Naive thymus-derived CD4-positive, alpha-beta T cell (primary cell): Measurements from ENCODE around the gene OR10A6. TPM values are rescaled to one million over a fixed set of nuclear protein-coding genes. Genes with fewer than 3 reads are reported as not detected.

Experiments used
- ATAC-seq: fragments of 150-1000 bp; cut with Tn5 transposase; 2 replicates; pipeline ENCODE4 v1.10.0; 2021; ENCODE audit warnings: mild to moderate bottlenecking, moderate library complexity
- CTCF ChIA-PET: fragments of 350-600 bp; sonication (Branson Sonifier 250); formaldehyde crosslinking; loops from one replicate; lab custom pipeline; 2021; ENCODE audit warnings: antibody characterized with exemption; lab: Charles Lee
- POLR2A ChIA-PET: fragments of 350-600 bp; sonication (Branson Sonifier 250); formaldehyde crosslinking; loops from one replicate; lab custom pipeline; 2021; ENCODE audit warnings: antibody characterized with exemption, inconsistent platforms; lab: Charles Lee
- DNase-seq, 9 donors: peaks; one replicate each; pipeline versions ENCODE4 v3.0.0 to v3.0.0-alpha.2; 2020 to 2022; ENCODE audit warnings: mixed read lengths in 1 of 9
- H3K27ac ChIP-seq: one replicate; pipeline ENCODE4 v1.7.0; 2013; ENCODE audit warnings: mild to moderate bottlenecking, low read depth, low read length, moderate library complexity
- H3K27me3 ChIP-seq, 2 donors: one replicate each; pipeline ENCODE4 v1.7.0; 2013; ENCODE audit warnings: low read length in 2 of 2, mild to moderate bottlenecking in 2 of 2, moderate library complexity in 2 of 2; ENCODE audit not compliant: control insufficient read depth in 2 of 2, insufficient read depth in 2 of 2
- H3K36me3 ChIP-seq, 3 experiments: 1 replicate in 2 of 3; 2 replicates in 1 of 3; pipeline ENCODE4 v1.7.0; 2013; ENCODE audit warnings: low read length in 3 of 3, mild to moderate bottlenecking in 3 of 3, moderate library complexity in 1 of 3; ENCODE audit not compliant: insufficient read depth in 3 of 3, control insufficient read depth in 2 of 3
- H3K4me1 ChIP-seq, 2 donors: one replicate each; pipeline ENCODE4 v1.7.0; 2013; ENCODE audit warnings: low read length in 2 of 2, mild to moderate bottlenecking in 2 of 2, moderate library complexity in 1 of 2; ENCODE audit not compliant: control insufficient read depth in 2 of 2, insufficient read depth in 2 of 2
- H3K4me3 ChIP-seq: 2 replicates; pipeline ENCODE4 v1.7.0; 2013; ENCODE audit warnings: mild to moderate bottlenecking, low read length
- H3K9me3 ChIP-seq, 3 experiments: 1 replicate in 2 of 3; 2 replicates in 1 of 3; pipeline ENCODE4 v1.7.0; 2013; ENCODE audit warnings: low read length in 3 of 3; ENCODE audit not compliant: control insufficient read depth in 2 of 3
- H3K27ac Mint-ChIP-seq, 9 donors: one replicate each; pipeline ENCODE4 v1.8.0; 2020 to 2022; ENCODE audit warnings: mixed read lengths in 9 of 9, mild to moderate bottlenecking in 8 of 9, moderate library complexity in 5 of 9, inconsistent platforms in 2 of 9
- H3K27me3 Mint-ChIP-seq, 5 donors: one replicate each; pipeline ENCODE4 v1.8.0; 2021 to 2022; ENCODE audit warnings: mixed read lengths in 5 of 5, mild to moderate bottlenecking in 1 of 5
- H3K36me3 Mint-ChIP-seq, 5 donors: one replicate each; pipeline ENCODE4 v1.8.0; 2020 to 2022; ENCODE audit warnings: mixed read lengths in 5 of 5, mild to moderate bottlenecking in 3 of 5, inconsistent platforms in 1 of 5
- H3K4me1 Mint-ChIP-seq, 7 donors: one replicate each; pipeline ENCODE4 v1.8.0; 2020 to 2022; ENCODE audit warnings: mixed read lengths in 7 of 7, mild to moderate bottlenecking in 3 of 7, inconsistent platforms in 1 of 7
- H3K4me3 Mint-ChIP-seq, 10 donors: one replicate each; pipeline ENCODE4 v1.8.0; 2020 to 2022; ENCODE audit warnings: mild to moderate bottlenecking in 10 of 10, mixed read lengths in 10 of 10, moderate library complexity in 6 of 10, inconsistent platforms in 2 of 10
- H3K9me3 Mint-ChIP-seq, 11 donors: one replicate each; pipeline ENCODE4 v1.8.0; 2020 to 2022; ENCODE audit warnings: mixed read lengths in 11 of 11, mild to moderate bottlenecking in 4 of 11, inconsistent platforms in 1 of 11, moderate library complexity in 1 of 11
- intact Hi-C, 2 donors: fragments of 100-400 bp; cut with micrococcal nuclease; formaldehyde crosslinking; loops; one replicate each; pipeline ENCODE4 v1.15.1; 2023
- polyA plus RNA-seq, 2 donors: library from polyadenylated mRNA; unstranded; fragments of 300-500 nt; fragmentation: Illumina TruSeq; gene quantifications; one replicate each; pipeline ENCODE4 v1.2.3, GENCODE V29; 2021
- total RNA-seq, 6 experiments: library from RNA in 5 of 6; stranded (reverse) in 5 of 6; gene quantifications; 1 replicate in 5 of 6; 2 replicates in 1 of 6; pipeline ENCODE4 v1.2.3 and lab custom pipeline; 2021 to 2026

The OR10A6 gene
- total and polyA plus RNA-seq, 7 experiments from 2014 or later = not detected

DNA sequence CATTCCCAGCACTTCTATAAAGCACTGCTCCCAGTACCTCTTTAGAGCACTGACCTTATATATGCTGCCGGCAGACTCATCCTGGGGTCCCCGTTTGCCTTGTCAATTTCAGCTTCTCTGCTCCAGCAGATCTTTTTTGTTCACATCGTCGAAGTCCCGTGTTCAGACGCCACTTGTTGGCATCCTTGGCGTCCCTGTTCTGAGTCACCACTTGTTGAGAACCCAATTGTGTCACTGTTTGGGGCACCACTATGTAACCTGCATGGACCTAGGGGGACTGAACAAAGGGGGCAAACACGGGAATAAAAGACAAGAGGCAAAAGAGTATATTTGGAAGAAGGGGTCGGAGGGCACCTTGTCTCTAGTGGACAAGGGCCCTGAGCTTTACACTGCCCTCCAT, 25.5 kb downstream of the OR10A6 start:
- no peak overlapping the region for H3K4me3 Mint-ChIP-seq
- intact Hi-C loops = no loop called here
- Histone ChIP-seq H3K27me3 (peaks cover 0 to 3% of the 10 kb centered on the region in 2 donors), H3K27ac (no peak overlapping the region), H3K4me3 (no peak overlapping the region), H3K36me3 (no peaks in the 10 kb centered on the region), H3K9me3 (no peaks in the 10 kb centered on the region), H3K4me1 (no peaks in the 10 kb centered on the region)
- ATAC-seq = no peak
- H3K27me3 Mint-ChIP-seq = peaks cover 24 to 49% (median 26%) of the 10 kb centered on the region in 5 donors
- no peaks in the 10 kb centered on the region for H3K9me3 Mint-ChIP-seq
- no peaks in the 10 kb centered on the region for H3K4me1 Mint-ChIP-seq
- H3K36me3 Mint-ChIP-seq = no peaks in the 10 kb centered on the region
- no peak overlapping the region for H3K27ac Mint-ChIP-seq
- no peak for DNase-seq
- CTCF ChIA-PET = no interaction called here
- POLR2A ChIA-PET = no interaction called here

DNA sequence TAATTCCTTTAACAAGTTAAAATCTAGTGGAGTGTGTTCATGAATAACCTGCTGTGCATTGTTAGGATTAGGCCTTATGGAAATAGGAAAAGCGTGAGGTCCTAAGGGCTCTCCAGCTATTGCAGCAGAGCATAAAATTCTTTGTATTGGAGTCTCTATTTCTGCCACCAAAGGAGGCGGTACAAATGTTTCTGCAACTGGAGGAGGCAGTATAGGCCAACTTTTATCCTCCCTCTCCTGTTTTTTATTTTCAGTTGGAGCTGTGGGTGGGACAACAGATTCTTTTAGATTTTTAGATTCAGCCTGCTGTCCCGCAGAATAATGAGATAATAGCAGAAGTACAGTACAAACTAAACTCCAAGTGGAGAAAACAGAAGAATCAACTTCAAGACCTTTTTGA, 26.2 kb downstream of the OR10A6 start:
- Mint-ChIP-seq H3K4me1 (no peaks in the 10 kb centered on the region), H3K9me3 (peaks cover 0 to 2% (median 0%) of the 10 kb centered on the region in 11 donors), H3K4me3 (no peak overlapping the region), H3K36me3 (no peaks in the 10 kb centered on the region), H3K27ac (no peak overlapping the region), H3K27me3 (peaks cover 20 to 43% (median 26%) of the 10 kb centered on the region in 5 donors)
- Histone ChIP-seq H3K27me3 (peaks cover 0 to 3% of the 10 kb centered on the region in 2 donors), H3K4me1 (no peaks in the 10 kb centered on the region), H3K4me3 (no peak overlapping the region), H3K36me3 (no peaks in the 10 kb centered on the region), H3K27ac (no peak overlapping the region), H3K9me3 (no peaks in the 10 kb centered on the region)
- CTCF ChIA-PET = no interaction called here
- DNase-seq = no peak
- ATAC-seq = no peak
- POLR2A ChIA-PET = no interaction called here
- intact Hi-C loops = no loop called here

DNA sequence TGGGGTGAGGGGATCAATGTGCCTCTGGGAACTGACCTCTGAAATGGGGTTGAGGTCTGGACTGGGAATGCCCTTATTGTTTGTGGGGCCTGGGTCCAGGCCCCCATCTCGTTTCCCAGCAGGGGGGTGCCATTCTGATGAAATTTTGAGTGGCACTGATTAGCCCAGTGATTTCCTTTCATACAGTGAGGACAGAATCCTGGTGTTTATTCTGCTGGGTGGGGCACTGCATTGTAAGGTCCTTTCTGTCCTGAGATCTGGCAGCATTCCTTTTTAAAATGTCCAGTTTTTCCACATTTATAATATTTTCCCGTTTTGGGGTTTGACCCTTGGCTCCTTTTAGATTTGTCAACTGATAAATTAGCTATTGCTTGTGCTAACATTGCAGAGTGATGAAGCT, 27.1 kb downstream of the OR10A6 start:
- POLR2A ChIA-PET = no interaction called here
- CTCF ChIA-PET = no interaction called here
- peaks cover 0 to 9% (median 2%) of the 10 kb centered on the region in 11 donors for H3K9me3 Mint-ChIP-seq
- H3K4me3 Mint-ChIP-seq = no peak overlapping the region
- Histone ChIP-seq H3K9me3 (no peaks in the 10 kb centered on the region), H3K27ac (no peak overlapping the region), H3K27me3 (peaks cover 0 to 3% of the 10 kb centered on the region in 2 donors), H3K4me1 (no peaks in the 10 kb centered on the region), H3K4me3 (no peak overlapping the region), H3K36me3 (no peaks in the 10 kb centered on the region)
- peaks cover 18 to 40% (median 25%) of the 10 kb centered on the region in 5 donors for H3K27me3 Mint-ChIP-seq
- H3K4me1 Mint-ChIP-seq = no peaks in the 10 kb centered on the region
- intact Hi-C loops = no loop called here
- no peaks in the 10 kb centered on the region for H3K36me3 Mint-ChIP-seq
- ATAC-seq (no peak), DNase-seq (no peak)
- H3K27ac Mint-ChIP-seq = no peak overlapping the region

DNA sequence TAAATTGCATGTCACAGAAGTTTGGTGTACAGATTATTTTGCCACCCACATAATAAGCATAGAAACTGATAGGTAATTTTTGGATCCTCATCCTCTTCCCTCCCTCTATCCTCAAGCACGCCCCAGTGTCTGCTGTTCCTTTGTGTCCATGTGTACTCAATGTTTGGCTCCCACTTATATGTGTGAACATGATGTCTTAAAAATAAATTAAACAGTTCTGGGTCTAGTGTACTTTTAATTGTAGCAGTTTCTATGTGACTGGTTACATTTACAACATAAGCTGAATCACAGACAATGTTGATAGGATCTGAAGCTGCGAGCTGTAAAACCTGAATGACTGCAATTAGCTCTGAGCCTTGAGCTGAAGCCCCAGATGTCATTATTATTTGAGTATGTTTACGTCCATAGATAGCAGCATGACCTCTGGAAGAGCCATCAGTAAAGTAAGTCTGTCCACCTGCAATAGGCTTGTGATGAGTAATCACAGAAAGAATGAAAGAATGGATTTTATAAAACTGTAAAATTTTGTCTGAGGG, 29.7 kb downstream of the OR10A6 start:
- Histone ChIP-seq H3K4me1 (no peaks in the 10 kb centered on the region), H3K9me3 (no peaks in the 10 kb centered on the region), H3K27me3 (no peaks in the 10 kb centered on the region), H3K36me3 (no peaks in the 10 kb centered on the region), H3K4me3 (no peak overlapping the region), H3K27ac (no peak overlapping the region)
- no peaks in the 10 kb centered on the region for H3K4me1 Mint-ChIP-seq
- no peak overlapping the region for H3K4me3 Mint-ChIP-seq
- peaks cover 8 to 34% (median 17%) of the 10 kb centered on the region in 5 donors for H3K27me3 Mint-ChIP-seq
- DNase-seq = no peak
- intact Hi-C loops = no loop called here
- CTCF ChIA-PET = no interaction called here
- POLR2A ChIA-PET = interaction anchor here (0.7 kb wide), 1 partner anchor 18 kb away, joined by 3 read pairs; no protein-coding TSS in a partner anchor
- no peak overlapping the region for H3K27ac Mint-ChIP-seq
- no peaks in the 10 kb centered on the region for H3K36me3 Mint-ChIP-seq
- H3K9me3 Mint-ChIP-seq = peaks cover 0 to 13% (median 2%) of the 10 kb centered on the region in 11 donors
- ATAC-seq = no peak

DNA sequence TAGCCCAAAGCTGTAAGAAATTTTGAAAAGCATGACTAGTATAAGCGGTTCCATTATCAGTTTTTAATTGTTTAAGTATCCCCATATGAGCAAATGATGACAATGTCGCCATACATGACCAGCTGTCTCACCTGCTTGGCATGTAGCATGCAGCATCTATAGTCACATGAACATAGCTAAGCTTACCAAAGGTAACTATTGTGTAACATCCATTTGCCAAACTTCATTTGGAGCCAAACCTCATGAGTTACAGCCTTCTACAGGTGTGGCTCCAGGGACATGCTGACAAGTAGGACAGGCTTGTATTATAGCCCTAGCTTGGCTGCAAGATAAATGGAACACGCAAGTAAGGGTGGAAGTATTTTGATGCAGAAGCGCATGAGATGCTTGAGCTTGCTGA, 30.4 kb downstream of the OR10A6 start:
- Mint-ChIP-seq H3K4me1 (no peaks in the 10 kb centered on the region), H3K36me3 (no peaks in the 10 kb centered on the region), H3K27me3 (peaks cover 2 to 34% (median 17%) of the 10 kb centered on the region in 5 donors), H3K4me3 (no peak overlapping the region), H3K9me3 (peaks cover 0 to 13% (median 2%) of the 10 kb centered on the region in 11 donors), H3K27ac (no peak overlapping the region)
- intact Hi-C loops = no loop called here
- H3K36me3 ChIP-seq = no peaks in the 10 kb centered on the region
- DNase-seq = no peak
- no peaks in the 10 kb centered on the region for H3K4me1 ChIP-seq
- CTCF ChIA-PET = no interaction called here
- POLR2A ChIA-PET = interaction anchor here (0.7 kb wide), 1 partner anchor 17 kb away, joined by 3 read pairs; no protein-coding TSS in a partner anchor
- H3K9me3 ChIP-seq = no peaks in the 10 kb centered on the region
- ATAC-seq = no peak
- H3K27ac ChIP-seq = no peak overlapping the region
- no peaks in the 10 kb centered on the region for H3K27me3 ChIP-seq
- no peak overlapping the region for H3K4me3 ChIP-seq

DNA sequence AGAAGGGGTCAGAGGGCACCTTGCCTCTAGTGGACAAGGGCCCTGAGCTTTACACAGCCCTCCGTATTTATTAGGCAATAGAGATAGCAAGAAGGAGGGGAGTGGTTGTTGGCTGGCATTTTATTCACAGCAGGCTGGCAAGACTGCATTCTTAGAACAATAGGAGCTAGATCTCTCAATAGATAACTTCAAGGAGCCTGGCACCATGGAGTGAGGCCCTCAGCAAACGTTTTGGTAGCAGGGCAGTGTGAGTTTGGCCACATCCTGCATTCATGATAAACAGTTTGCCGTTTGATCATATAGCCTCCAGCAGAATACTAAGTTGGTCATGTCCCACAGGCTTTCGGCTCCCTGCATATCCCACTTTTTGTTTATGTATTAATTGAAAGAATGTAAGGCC, 31.6 kb downstream of the OR10A6 start:
- intact Hi-C loops = no loop called here
- Histone ChIP-seq H3K9me3 (no peaks in the 10 kb centered on the region), H3K4me3 (no peak overlapping the region), H3K27me3 (no peaks in the 10 kb centered on the region), H3K27ac (no peak overlapping the region), H3K4me1 (no peaks in the 10 kb centered on the region), H3K36me3 (no peaks in the 10 kb centered on the region)
- H3K4me1 Mint-ChIP-seq = no peaks in the 10 kb centered on the region
- no peaks in the 10 kb centered on the region for H3K36me3 Mint-ChIP-seq
- POLR2A ChIA-PET = no interaction called here
- no peak overlapping the region for H3K27ac Mint-ChIP-seq
- H3K9me3 Mint-ChIP-seq = peaks cover 0 to 13% (median 4%) of the 10 kb centered on the region in 11 donors
- CTCF ChIA-PET = interaction anchor here (0.5 kb wide), 1 partner anchor 24 kb away, joined by 3 read pairs; no protein-coding TSS in a partner anchor
- H3K4me3 Mint-ChIP-seq = no peak overlapping the region
- no peak for ATAC-seq
- no peak for DNase-seq
- peaks cover 2 to 34% (median 17%) of the 10 kb centered on the region in 5 donors for H3K27me3 Mint-ChIP-seq

DNA sequence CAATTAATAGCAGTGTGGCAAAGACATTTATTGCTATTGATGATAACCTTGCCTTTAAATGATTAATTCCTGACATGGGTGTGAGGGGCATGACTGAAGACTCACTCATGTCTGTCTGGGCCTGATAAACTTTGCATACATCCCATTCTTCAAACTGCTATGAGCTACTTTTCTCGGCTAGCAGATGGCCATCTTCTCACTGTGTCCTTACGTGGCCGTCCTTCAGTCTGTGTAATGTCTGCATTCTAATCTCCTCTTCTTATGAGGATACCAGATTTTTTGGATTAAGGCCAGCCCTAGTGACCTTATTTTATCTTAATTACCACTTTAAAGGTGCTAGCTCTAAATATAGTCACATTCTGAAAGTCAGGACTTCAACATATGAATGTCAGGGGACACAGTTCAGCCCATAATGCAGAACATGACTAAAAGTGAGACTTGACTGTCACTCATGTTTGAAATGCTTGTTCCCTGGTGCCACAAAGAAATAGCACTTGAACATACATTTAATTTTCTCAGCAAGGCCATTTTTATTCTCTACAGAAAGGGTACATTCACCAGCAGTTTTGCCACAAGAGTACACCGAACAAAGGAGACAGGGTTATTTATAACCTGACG, 32.3 kb downstream of the OR10A6 start:
- peaks cover 2 to 33% (median 20%) of the 10 kb centered on the region in 5 donors for H3K27me3 Mint-ChIP-seq
- H3K4me1 ChIP-seq = no peaks in the 10 kb centered on the region
- H3K4me3 ChIP-seq = no peak overlapping the region
- H3K4me3 Mint-ChIP-seq = no peak overlapping the region
- DNase-seq (no peak), ATAC-seq (no peak)
- CTCF ChIA-PET = interaction anchor here (0.5 kb wide), 1 partner anchor 25 kb away, joined by 3 read pairs; no protein-coding TSS in a partner anchor
- H3K4me1 Mint-ChIP-seq = no peaks in the 10 kb centered on the region
- intact Hi-C loops = no loop called here
- H3K36me3 Mint-ChIP-seq = no peaks in the 10 kb centered on the region
- H3K9me3 Mint-ChIP-seq = peaks cover 0 to 13% (median 4%) of the 10 kb centered on the region in 11 donors
- H3K27ac ChIP-seq = no peak overlapping the region
- POLR2A ChIA-PET = no interaction called here
- no peak overlapping the region for H3K27ac Mint-ChIP-seq
- H3K9me3 ChIP-seq = no peaks in the 10 kb centered on the region
- H3K36me3 ChIP-seq = no peaks in the 10 kb centered on the region
- no peaks in the 10 kb centered on the region for H3K27me3 ChIP-seq
